ENCODE measurements around the gene ABCA2.

The ABCA2 gene

DNA sequence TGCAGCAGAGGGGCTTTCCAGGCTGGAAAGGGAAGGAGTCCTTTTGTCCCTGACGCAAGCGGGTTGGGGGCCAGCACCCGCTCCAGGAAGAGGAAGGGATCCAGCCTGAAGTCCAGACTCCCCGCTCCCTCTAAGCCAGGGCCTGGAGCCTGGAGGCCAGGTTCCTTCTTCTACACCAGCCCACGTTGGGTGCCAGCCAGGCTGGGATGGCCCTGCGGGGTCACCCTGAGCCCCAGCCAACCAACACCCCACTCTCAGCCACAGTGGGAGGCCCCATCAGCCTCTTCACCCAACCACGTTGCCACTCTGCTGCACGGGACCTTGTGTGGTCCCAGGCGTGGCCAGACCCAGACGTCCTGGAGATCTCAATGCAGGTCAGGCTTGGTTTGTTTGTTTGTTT is 4.8 kb upstream of the ABCA2 start:
- Histone ChIP-seq H3K9ac (peak overlapping the region; percentile 76 to 92 (median 88)), H3K4me3 (peak overlapping the region; percentile 46 to 84 (median 74)), H3K27me3 (no peaks in the 10 kb centered on the region), H4K20me1 (peaks cover 0 to 44% (median 32%) of the 10 kb centered on the region in 11 experiments; a peak in 18 of 22 replicates), H3K9me3 (replicated peaks in 1 of 11) (no peaks in the 10 kb centered on the region), H3K4me1 (peaks cover 44 to 83% (median 74%) of the 10 kb centered on the region in 10 experiments), H3K4me2 (peak overlapping the region; percentile 91 to 100 (median 98)), H3K36me3 (peaks cover 7 to 50% (median 27%) of the 10 kb centered on the region in 11 experiments; a peak in 20 of 22 replicates), H3K27ac (peak overlapping the region; percentile 64 to 98 (median 93))
- TF ChIP-seq Cebpa-rat (IDR thresholded peaks at IDR 0.05) = no peak

DNA sequence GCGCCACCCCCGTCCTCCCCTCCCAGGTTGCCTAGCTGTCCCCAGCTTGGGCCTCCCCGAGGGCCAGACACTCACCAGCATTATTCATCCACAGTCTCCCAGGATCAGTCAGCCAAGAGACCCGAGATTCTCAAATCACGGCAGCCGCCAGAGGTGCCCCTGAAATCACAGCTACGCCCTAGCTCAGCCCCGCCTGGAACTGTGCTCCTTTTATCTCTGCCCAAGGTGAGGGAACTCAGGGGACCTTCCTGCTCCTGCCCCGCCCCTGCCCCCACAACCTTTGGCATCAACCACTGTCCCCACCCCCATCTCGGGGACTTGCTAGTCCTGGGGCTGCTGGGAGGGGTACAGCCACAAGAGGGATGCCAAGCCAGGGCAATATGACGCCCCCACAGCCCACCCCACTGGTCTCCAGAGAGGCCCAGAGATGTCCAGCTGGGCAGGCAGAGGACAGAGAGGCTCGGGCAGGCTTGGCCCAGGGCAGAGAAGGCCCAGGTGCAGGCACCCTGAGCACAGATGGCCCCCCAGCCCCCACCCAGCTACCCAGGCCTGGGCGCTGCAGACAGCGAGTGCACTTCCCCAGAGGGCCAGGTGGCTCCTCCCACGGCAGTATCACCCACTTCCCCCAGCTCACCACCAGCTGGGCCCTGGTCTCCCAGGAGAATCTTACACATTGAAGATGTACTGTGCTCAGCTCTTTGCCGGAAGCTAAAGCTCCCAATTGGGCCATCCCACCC is 4.0 kb upstream of the ABCA2 start, which contains the start of gene FUT7:
TSS of gene FUT7 (minus strand) at position 185 of the 737 bp plus-strand sequence. CDS start at position 88, 97 bp downstream.
- H3K9ac ChIP-seq = peak within 1 kb of the TSS; percentile 76 to 92 (median 88)
- H3K36me3 ChIP-seq = peaks cover 0 to 42% (median 20%) of the 10 kb centered on the region in 11 experiments; a peak in 19 of 22 replicates
- peaks cover 51 to 89% (median 80%) of the 10 kb centered on the region in 10 experiments for H3K4me1 ChIP-seq
- no peaks in the 10 kb centered on the region for H3K9me3 ChIP-seq (replicated peaks in 1 of 11)
- H4K20me1 ChIP-seq = peaks cover 5 to 44% (median 31%) of the 10 kb centered on the region in 11 experiments; a peak in 19 of 22 replicates
- H3K4me2 ChIP-seq = peak within 1 kb of the TSS; percentile 91 to 100 (median 98)
- H3K4me3 ChIP-seq = peak within 1 kb of the TSS; percentile 65 to 84 (median 74)
- peak within 1 kb of the TSS; percentile 64 to 98 (median 93) for H3K27ac ChIP-seq
- no peak for TF ChIP-seq Cebpa-rat (IDR thresholded peaks at IDR 0.05)
- no peaks in the 10 kb centered on the region for H3K27me3 ChIP-seq

DNA sequence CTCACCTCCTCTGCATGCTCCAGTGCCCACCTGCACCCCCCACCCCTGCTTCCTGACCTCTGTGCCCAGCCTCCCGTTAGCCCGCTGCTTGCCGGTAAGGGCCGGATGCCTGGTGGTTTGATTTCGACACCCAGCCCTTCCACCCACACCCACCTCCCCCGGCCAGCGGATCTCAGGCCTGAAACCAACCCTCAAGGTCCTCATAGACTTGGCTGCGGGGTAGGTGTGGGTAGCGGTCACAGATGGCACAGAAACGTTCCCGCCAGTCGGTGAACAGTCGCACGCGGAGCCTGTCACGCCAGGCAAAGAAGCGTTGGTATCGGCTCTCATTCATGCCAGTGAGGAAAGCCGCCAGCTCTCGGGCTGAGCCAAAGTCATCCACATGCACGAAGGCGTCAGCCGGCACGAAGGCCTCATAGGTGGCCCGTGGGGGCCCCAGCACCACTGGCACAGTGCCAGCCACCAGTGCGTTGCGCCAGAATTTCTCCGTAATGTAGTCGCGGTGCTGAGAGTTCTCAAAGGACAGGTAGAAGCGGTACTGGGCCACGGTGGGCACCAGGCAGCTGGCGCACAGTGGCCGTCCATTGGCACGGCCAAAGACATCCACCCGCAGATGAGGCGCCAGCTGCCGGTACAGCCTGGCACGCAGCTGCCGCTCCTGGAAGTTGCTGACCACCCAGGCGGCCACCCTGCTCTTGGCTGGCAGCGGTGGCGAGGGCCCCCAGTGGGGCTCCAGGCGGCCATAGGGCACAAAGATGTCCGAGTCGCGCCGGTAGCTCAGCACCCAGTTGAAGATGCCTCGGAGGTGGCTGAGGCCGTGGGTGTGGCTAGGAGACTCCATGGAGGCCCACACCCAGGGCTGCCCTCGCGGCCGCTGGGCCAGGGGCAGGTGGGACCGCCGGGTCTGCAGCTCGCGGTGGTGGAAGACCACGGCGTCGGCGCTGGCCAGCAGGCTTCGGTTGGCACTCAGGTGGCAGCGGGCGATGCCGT is 2.8 kb upstream of the ABCA2 start:
- Histone ChIP-seq H3K4me1 (peaks cover 51 to 96% (median 85%) of the 10 kb centered on the region in 10 experiments), H3K4me3 (peak overlapping the region; percentile 65 to 84 (median 74); a peak in 19 of 20 replicates), H3K27ac (peak overlapping the region; percentile 64 to 98 (median 93)), H3K9me3 (replicated peaks in 1 of 11) (no peaks in the 10 kb centered on the region), H4K20me1 (peaks cover 9 to 44% (median 31%) of the 10 kb centered on the region in 11 experiments; a peak in 19 of 22 replicates), H3K27me3 (no peaks in the 10 kb centered on the region), H3K4me2 (peak overlapping the region; percentile 91 to 100 (median 98)), H3K9ac (peak overlapping the region; percentile 76 to 92 (median 88)), H3K36me3 (peaks cover 0 to 29% (median 11%) of the 10 kb centered on the region in 11 experiments; a peak in 12 of 22 replicates)
- TF ChIP-seq Cebpa-rat (IDR thresholded peaks at IDR 0.05) = peak in 9 of 11 experiments; percentile 41 to 87 (median 76); a peak in 16 of 22 replicates

DNA sequence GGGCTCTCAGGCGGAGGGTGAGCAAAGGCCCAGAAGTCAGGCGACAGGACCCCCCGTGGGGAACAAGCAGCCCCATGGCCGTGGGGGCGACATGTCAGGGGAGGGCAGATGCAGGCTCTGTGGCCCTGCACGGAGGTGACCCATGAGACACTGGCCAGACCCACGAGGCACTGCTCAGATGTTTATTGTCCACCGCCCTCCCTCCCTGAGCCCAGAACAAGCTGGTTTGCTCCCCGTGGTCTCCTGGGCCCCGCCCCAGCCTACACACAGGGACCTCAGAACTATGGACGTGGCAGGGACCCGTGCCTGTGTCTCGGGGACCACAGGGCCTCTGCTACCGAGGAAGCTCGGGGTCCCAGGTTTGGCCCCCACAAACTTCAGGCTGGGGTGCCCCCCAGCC is 2.0 kb upstream of the ABCA2 start:
- Histone ChIP-seq H3K9me3 (replicated peaks in 1 of 11) (no peaks in the 10 kb centered on the region), H3K4me1 (peaks cover 51 to 96% (median 85%) of the 10 kb centered on the region in 10 experiments), H3K36me3 (peaks cover 0 to 24% (median 7%) of the 10 kb centered on the region in 11 experiments; a peak in 9 of 22 replicates), H3K4me3 (peak overlapping the region; percentile 65 to 84 (median 74)), H3K27ac (peak overlapping the region; percentile 64 to 98 (median 93)), H3K27me3 (no peaks in the 10 kb centered on the region), H3K4me2 (peak overlapping the region; percentile 91 to 100 (median 98)), H4K20me1 (peaks cover 3 to 44% (median 31%) of the 10 kb centered on the region in 11 experiments; a peak in 18 of 22 replicates), H3K9ac (peak overlapping the region; percentile 76 to 92 (median 88))
- no peak for TF ChIP-seq Cebpa-rat (IDR thresholded peaks at IDR 0.05)

DNA sequence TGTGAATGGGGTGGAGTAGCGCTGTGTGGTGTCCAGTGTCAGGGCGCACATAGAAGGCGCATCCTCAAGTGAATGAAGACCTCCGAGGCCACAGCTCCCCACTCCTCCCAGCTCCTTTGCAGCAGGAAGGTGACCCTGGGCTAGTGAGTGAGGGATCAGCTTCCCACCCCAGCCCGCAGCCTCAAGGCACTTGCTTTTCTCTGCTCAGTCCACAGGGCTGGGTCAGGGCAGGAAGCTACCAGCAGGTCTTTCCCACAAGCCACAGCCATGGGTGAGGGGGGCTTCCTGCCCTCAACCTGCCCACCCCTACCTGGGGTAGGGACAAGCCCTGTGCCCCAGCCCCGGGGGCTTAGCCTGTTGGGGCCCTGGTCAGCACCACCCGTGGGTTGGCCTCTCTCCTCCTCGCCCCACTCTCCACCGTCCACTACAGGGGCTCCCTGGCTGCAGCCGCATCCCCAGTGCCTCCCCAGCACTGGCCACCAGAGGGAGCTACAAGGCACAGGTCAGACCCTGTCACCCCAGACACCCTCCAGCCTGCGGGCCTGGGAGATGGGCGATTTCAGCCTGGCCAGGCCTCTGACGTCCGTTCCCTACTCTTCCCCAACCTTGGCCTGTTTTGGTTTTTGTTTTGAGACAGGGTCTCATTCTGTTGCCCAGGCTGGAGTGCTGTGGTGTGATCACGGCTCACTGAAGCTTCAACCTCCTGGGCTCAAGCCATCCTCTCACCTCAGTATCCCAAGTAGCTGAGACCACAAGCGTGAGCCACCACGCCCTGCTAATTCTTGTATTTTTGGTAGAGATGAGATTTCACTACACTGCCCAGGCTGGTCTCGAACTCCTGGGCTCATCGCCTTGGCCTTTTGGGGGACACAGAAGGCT is 1.3 kb upstream of the ABCA2 start:
- Histone ChIP-seq H3K27me3 (no peaks in the 10 kb centered on the region), H3K4me3 (peak overlapping the region; percentile 65 to 84 (median 74)), H3K9ac (peak overlapping the region; percentile 76 to 92 (median 88)), H3K4me1 (peaks cover 50 to 96% (median 82%) of the 10 kb centered on the region in 10 experiments), H3K4me2 (peak overlapping the region; percentile 91 to 100 (median 98)), H3K36me3 (peaks cover 0 to 24% (median 7%) of the 10 kb centered on the region in 11 experiments; a peak in 9 of 22 replicates), H3K9me3 (replicated peaks in 1 of 11) (no peaks in the 10 kb centered on the region), H3K27ac (peak overlapping the region; percentile 64 to 98 (median 93)), H4K20me1 (peaks cover 3 to 48% (median 34%) of the 10 kb centered on the region in 11 experiments; a peak in 18 of 22 replicates)
- TF ChIP-seq Cebpa-rat (IDR thresholded peaks at IDR 0.05) = no peak

DNA sequence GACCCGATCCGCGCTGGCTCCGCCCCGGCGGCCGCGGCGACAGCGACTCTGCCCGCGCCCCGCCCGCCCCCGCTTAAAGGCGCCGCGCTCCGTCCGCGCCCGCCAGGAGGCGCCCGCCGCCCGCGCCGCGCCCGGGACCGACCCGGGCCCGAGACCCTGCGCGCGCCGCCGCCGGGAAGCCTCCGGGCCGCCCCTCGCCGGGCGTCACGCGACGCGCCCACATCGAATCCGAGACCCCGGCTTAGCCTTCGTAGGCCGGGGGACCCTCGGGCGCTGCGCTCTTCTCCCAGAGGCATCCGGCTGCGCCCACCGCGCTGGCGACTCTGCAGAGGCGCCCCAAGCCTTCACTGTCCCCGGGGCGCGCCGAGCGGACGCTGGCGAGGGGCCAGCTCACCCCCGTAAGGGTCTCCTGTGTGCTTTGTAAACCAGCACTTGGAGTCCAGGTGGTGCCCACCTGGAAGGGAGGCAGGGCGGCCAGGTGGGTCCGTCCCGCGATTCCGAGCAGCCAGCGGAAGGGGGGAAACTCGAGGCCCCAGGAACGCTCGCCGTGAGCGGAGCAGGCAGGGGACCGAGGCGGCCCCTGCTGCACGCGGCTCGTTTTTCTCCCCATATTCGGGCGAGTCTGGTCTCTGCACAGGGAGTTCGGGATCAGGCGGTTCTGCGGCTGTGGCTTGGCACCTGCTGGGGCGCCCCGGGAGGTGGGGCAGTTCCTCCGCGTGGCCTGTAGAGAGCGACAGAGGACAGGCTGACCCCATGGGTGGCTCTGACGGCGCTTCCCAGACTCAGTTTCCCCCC is 423 bp upstream of the ABCA2 start:
- no peak for TF ChIP-seq Cebpa-rat (IDR thresholded peaks at IDR 0.05)
- H3K27me3 ChIP-seq = no peaks in the 10 kb centered on the region
- no peaks in the 10 kb centered on the region for H3K9me3 ChIP-seq (replicated peaks in 1 of 11)
- H4K20me1 ChIP-seq = peaks cover 3 to 56% (median 42%) of the 10 kb centered on the region in 11 experiments; a peak in 18 of 22 replicates
- peaks cover 0 to 31% (median 7%) of the 10 kb centered on the region in 11 experiments; a peak in 9 of 22 replicates for H3K36me3 ChIP-seq
- H3K4me3 ChIP-seq = peak overlapping the region; percentile 65 to 84 (median 74)
- H3K27ac ChIP-seq = peak overlapping the region in 10 of 11 experiments; percentile 41 to 98 (median 94); a peak in 20 of 22 replicates
- H3K4me2 ChIP-seq = peak overlapping the region; percentile 91 to 100 (median 98)
- H3K4me1 ChIP-seq = peaks cover 50 to 94% (median 79%) of the 10 kb centered on the region in 10 experiments
- peak overlapping the region; percentile 75 to 92 (median 88) for H3K9ac ChIP-seq

DNA sequence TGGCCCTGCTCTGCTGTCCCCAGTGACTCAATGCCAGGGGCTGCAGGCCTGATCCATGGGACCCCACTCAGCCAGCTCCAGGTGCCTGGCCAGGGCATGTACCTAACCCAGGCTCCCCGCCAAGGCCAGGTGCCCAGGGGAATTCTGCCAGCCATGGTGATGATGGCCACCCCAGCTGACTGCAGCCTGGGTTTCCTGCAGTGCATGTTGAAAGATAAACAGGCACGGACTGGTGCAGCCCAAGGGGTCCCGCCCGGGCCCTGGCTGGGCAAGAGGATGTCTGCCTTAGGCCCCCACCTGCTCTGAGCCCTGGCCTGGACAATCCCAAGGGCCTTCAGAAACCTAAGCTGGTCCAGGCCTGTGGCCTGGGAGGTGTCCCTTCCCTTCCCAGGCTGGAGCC is 1.2 kb downstream of the ABCA2 start:
- Histone ChIP-seq H4K20me1 (peaks cover 3 to 67% (median 50%) of the 10 kb centered on the region in 11 experiments; a peak in 18 of 22 replicates), H3K9ac (peak overlapping the region in 10 of 11 experiments; percentile 75 to 92 (median 88); a peak in 19 of 22 replicates), H3K4me2 (peak overlapping the region; percentile 91 to 100 (median 98)), H3K9me3 (replicated peaks in 1 of 11) (no peaks in the 10 kb centered on the region), H3K4me1 (peaks cover 50 to 87% (median 72%) of the 10 kb centered on the region in 10 experiments), H3K4me3 (peak overlapping the region in 9 of 10 experiments; percentile 65 to 84 (median 74); a peak in 17 of 20 replicates), H3K27me3 (no peaks in the 10 kb centered on the region), H3K27ac (peak overlapping the region in 7 of 11 experiments; percentile 88 to 98 (median 96); a peak in 11 of 22 replicates), H3K36me3 (peaks cover 0 to 40% (median 12%) of the 10 kb centered on the region in 11 experiments; a peak in 13 of 22 replicates)
- TF ChIP-seq Cebpa-rat (IDR thresholded peaks at IDR 0.05) = no peak

All from BLaER1 treated with 17β-estradiol and CSF1 and Interleukin-3, amounts not matched to agents 10 nM and 100 nM (cell line).